ENCODE results near the gene OR5AU1.
A peak's percentile ranks its signal among the peaks of the same experiment; 100 is the strongest.

The OR5AU1 gene

DNA sequence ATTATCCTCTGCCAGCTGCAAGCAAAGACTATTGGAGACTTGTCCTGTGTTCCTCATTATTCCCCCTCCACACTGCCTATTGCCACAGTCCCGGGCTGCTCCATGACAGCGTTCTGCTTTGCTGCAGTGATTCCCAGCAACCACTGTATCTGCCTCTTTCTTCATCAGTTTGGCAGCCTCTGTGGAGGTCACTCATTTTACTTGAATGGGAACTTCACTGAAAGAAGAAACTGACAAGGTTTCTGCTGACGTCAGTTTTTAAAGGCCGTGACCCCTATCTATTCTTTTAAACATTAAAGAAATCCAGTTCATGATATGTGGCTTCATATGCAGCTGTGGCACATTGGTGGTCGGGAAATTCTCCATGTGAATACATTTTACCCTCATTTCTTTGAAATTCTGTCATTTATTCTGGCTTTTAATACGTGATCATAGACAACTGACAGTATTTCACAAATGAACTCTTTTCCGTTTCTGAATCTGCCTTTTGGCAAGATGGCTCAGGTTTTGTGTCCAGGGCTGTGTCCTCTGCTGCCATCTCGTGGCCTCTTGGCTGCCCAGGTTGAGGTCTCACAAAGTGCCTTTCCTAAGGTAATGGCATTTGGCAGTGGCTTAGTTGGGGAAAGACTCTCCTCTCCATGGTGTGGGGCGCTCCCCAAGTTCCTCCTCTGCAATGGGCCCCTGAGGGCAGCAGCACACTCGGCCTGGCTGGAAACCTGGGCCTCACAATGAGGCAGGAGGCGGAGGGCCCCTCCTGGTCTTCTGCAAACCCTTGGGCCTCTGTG is 49.2 kb downstream of the OR5AU1 start:
- DNase-seq (ENCODE audit: low spot score) = peak; percentile 73

DNA sequence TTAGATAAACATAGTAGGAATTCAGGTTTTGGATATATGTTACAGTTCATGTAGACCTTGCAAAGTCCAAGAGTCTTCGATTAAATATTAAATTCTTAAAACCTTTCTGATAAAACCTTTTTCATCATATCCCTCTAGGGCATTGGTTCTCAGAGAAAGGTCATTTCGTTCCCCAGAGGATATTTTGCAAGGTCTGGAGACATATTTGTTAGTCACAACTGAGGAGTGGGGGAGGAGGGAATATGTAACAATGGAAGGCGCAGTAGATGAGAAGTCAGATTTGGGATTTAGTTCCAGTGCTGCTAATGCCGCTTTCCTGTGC is 49.7 kb downstream of the OR5AU1 start:
- DNase-seq (ENCODE audit: low spot score) = no peak

DNA sequence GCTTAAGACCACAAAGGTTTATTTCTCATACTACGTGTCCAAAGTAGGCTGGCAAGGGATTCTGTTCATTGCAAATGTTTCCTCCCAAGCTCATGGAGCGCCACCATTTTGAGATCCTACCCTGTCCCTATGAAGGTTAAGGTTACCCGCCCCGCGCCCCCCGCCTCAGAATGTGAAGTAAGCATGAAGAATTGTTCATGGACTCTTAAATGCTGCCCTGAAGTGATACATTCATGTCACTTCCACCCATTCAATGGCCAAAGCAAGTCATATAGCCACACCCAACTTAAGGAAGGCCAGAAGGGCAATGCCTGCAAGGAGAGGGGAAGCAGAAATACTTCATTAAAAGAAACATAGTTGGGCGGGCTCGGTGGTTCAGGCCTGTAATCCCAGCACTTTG is 50.8 kb downstream of the OR5AU1 start:
- no peak for DNase-seq (ENCODE audit: low spot score)
